Measurements from ENCODE around the gene PBRM1. TPM values are rescaled to one million over a fixed set of nuclear protein-coding genes. Genes with fewer than 3 reads are reported as not detected.

PBRM1 gene
- total RNA-seq, 6 experiments from 2014 or later = 44.1 to 64.2 (median 56.0) TPM

DNA sequence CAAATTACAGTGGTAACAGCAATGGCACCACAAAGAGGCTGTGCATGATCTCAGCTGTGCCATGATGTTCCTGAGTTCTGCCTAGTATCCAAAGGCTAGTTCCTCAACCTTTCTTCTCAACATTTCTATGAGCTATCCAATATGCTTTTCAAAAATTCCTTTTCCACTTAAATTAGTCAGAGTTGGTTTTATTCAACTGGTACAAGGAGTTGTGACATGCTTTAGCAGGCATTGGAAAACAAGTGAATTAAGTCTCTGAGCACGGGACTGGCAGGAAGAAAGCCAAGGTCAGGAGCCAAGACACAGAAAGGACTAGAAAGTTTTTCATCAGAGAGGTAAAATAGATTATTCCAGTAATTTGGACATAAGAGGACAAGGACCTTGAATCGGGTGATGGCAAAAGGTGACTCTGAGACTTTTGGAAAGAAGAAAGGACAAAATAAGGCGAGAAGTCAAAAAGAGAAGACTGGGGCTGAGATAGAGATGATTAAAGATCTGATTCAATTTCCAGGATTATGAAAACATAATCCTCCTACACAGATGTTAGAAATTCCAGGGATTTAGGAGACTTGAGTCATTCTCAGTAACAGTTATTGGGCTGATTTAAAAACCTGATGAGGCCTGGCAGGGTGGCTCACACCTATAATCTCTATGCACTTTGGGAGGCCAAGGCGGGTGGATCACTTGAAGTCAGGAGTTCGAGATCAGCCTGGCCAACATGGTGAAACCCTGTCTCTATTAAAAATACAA lies 36.1 kb downstream of the PBRM1 start:
- Mint-ChIP-seq H3K4me3 (peak overlapping the region; percentile 58), H3K27me3 (ENCODE audit: insufficient read depth) (no peaks in the 10 kb centered on the region; the same call in 1 of the 2 replicates), H3K36me3 (ENCODE audit: low read depth) (peaks cover 59% of the 10 kb centered on the region), H3K4me1 (ENCODE audit: low read depth) (peaks cover 26% of the 10 kb centered on the region), H3K27ac (peak overlapping the region; percentile 84), H3K9me3 (no peaks in the 10 kb centered on the region)
- DNase-seq = peak; percentile 35
- TF ChIP-seq, protein P1, sequence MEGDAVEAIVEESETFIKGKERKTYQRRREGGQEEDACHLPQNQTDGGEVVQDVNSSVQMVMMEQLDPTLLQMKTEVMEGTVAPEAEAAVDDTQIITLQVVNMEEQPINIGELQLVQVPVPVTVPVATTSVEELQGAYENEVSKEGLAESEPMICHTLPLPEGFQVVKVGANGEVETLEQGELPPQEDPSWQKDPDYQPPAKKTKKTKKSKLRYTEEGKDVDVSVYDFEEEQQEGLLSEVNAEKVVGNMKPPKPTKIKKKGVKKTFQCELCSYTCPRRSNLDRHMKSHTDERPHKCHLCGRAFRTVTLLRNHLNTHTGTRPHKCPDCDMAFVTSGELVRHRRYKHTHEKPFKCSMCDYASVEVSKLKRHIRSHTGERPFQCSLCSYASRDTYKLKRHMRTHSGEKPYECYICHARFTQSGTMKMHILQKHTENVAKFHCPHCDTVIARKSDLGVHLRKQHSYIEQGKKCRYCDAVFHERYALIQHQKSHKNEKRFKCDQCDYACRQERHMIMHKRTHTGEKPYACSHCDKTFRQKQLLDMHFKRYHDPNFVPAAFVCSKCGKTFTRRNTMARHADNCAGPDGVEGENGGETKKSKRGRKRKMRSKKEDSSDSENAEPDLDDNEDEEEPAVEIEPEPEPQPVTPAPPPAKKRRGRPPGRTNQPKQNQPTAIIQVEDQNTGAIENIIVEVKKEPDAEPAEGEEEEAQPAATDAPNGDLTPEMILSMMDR (IDR thresholded peaks at IDR 0.05) = no peak

DNA sequence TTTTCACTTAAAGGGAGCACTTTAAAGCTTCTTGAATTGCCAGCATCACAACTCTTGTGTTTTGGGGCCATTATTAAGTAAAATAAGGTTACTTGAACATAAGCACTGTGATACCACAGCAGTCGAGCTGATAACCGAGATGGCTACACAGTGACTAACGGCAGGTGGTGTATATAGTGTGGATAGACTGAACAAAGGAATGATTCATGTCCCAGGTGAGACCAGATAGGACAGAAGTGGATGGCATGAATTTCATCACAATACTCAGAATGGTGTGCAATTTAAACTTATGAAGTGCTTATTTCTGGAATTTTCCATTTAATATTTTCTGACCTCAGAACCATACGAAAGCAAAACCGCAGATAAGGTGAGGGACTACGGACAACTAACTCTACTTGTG lies 40.2 kb downstream of the PBRM1 start:
- TF ChIP-seq, protein P1 (IDR thresholded peaks at IDR 0.05) = no peak
- Mint-ChIP-seq H3K4me3 (no peak overlapping the region), H3K27me3 (ENCODE audit: insufficient read depth) (no peaks in the 10 kb centered on the region; the same call in 1 of the 2 replicates), H3K4me1 (ENCODE audit: low read depth) (peaks cover 20% of the 10 kb centered on the region), H3K27ac (0 out of 2 replicates have a peak overlapping the region, but pooled peaks have one; percentile 3), H3K9me3 (no peaks in the 10 kb centered on the region), H3K36me3 (ENCODE audit: low read depth) (peaks cover 49% of the 10 kb centered on the region)
- no peak for DNase-seq

DNA sequence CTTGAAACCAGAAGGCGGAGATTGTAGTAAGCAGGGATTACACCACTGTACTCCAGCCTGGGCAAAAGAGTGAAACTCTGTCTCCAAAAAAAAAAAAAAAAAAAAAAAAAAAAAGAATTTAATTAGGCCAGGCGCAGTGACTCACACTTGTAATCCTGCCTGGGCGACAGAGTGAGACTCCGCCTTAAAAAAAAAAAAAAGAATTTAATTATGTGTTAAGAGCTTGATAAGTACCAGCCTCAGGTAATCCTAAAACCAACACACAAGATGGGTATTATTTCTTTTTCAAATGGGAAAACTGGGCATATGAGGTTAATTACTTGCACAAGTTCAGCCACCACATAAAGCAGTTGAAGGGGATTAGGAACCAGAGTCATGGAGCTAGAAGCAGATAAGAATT lies 49.0 kb downstream of the PBRM1 start:
- no peaks in the 10 kb centered on the region; the same call in 1 of the 2 replicates for H3K27me3 Mint-ChIP-seq (ENCODE audit: insufficient read depth)
- H3K27ac Mint-ChIP-seq = no peak overlapping the region
- H3K4me1 Mint-ChIP-seq (ENCODE audit: low read depth) = peaks cover 11% of the 10 kb centered on the region
- H3K9me3 Mint-ChIP-seq = no peaks in the 10 kb centered on the region
- H3K36me3 Mint-ChIP-seq (ENCODE audit: low read depth) = peaks cover 13% of the 10 kb centered on the region
- TF ChIP-seq, protein P1 (IDR thresholded peaks at IDR 0.05) = no peak
- no peak overlapping the region for H3K4me3 Mint-ChIP-seq
- no peak for DNase-seq

DNA sequence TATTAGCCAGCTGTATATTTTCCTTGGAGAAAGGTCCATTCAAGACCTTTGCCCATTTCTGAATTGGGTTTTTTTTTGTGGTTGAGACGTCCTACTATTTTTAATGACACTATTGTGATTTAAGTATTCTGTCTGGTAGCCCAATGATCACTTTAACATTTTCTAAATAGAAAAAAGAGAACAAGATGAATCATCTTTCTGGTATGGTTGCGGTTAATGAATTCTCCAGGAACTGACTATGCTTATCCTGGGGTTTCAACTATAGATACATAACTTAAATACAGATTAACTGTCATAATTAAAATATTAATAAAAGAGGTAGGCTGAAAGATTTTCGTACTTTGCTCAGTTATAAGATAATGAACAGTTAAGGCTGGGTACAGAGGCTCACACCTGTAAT lies 51.9 kb downstream of the PBRM1 start:
- H3K9me3 Mint-ChIP-seq = no peaks in the 10 kb centered on the region
- H3K27ac Mint-ChIP-seq = no peak overlapping the region
- H3K4me3 Mint-ChIP-seq = no peak overlapping the region
- H3K36me3 Mint-ChIP-seq (ENCODE audit: low read depth) = peaks cover 4% of the 10 kb centered on the region
- peaks cover 11% of the 10 kb centered on the region for H3K4me1 Mint-ChIP-seq (ENCODE audit: low read depth)
- peak; percentile 22 for DNase-seq
- TF ChIP-seq, protein P1 (IDR thresholded peaks at IDR 0.05) = no peak
- no peaks in the 10 kb centered on the region for H3K27me3 Mint-ChIP-seq (ENCODE audit: insufficient read depth)

DNA sequence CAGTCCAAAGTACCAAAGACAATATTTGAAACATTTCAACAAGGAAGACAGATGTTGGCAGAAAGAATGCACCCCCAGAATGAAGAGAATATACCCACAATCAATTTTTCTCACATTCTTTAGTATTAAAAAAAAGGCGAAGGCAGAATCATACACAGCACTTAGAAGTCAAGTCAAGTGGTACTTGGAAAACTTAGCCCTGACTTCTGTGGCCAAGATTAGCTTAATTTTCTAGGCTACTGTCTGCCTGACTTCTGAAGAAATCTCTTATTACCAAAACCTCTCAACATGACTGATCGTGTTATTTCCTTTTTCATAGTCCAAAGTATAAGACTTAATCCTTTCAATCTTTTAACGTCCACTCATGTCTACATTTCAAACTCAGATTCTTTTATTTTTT lies 60.7 kb downstream of the PBRM1 start:
- H3K27me3 Mint-ChIP-seq (ENCODE audit: insufficient read depth) = no peaks in the 10 kb centered on the region
- H3K4me3 Mint-ChIP-seq = no peak overlapping the region
- H3K27ac Mint-ChIP-seq = no peak overlapping the region
- DNase-seq = no peak
- peaks cover 27% of the 10 kb centered on the region for H3K36me3 Mint-ChIP-seq (ENCODE audit: low read depth)
- TF ChIP-seq, protein P1 (IDR thresholded peaks at IDR 0.05) = no peak
- no peaks in the 10 kb centered on the region for H3K9me3 Mint-ChIP-seq
- H3K4me1 Mint-ChIP-seq (ENCODE audit: low read depth) = no peaks in the 10 kb centered on the region
